ENCODE results near the gene TBC1D8B. TPM values are rescaled to one million over a fixed set of nuclear protein-coding genes. Genes with fewer than 3 reads are reported as not detected.
"Not testable (repeated sequence)": the region's sequence is repeated elsewhere in the genome, so short reads cannot be mapped to it uniquely, and the experiment has no call there.

The TBC1D8B gene
- total RNA-seq, result 7.1 TPM

GRCh38 chrX:106802388-106803275, at the start of gene TBC1D8B:
TSS of gene TBC1D8B (plus strand) at chrX:106802673. CDS start at chrX:106802854, 181 bp downstream.
- peak; percentile 22 to 87 for DNase-seq (ENCODE audit: low spot score in 2 of 2)

GRCh38 chrX:106769288-106769687, 33.2 kb upstream of the TBC1D8B start:
- H3K27ac ChIP-seq; H3K36me3 ChIP-seq; H3K4me1 ChIP-seq; intact Hi-C loops (cut with DNase I); H3K27me3 ChIP-seq; H3K4me3 ChIP-seq; H3K9me3 ChIP-seq; DNase-seq (ENCODE audit: low spot score in 2 of 2): not testable (repeated sequence)

More at GRCh38 chrX:106802388-106803275, at the start of gene TBC1D8B:
- Histone ChIP-seq H3K27me3 (no peaks in the 10 kb centered on the region), H3K4me3 (peak within 1 kb of the TSS; percentile 62 to 69), H3K4me1 (no peaks in the 10 kb centered on the region), H3K36me3 (no peaks in the 10 kb centered on the region), H3K27ac (peak within 1 kb of the TSS in 1 of 2 donors; percentile 11), H3K9me3 (no peaks in the 10 kb centered on the region)
- TF ChIP-seq CTCF (IDR thresholded peaks at IDR 0.05), result no peak
- intact Hi-C loops (cut with DNase I), result loop anchor here (2.0 to 10.0 kb wide), 2 partner anchors 188 to 1288 kb away; partner anchors contain the start of genes ATG4A, PSMD10 and RADX

GRCh38 chrX:106774981-106775380, 27.5 kb upstream of the TBC1D8B start:
- Histone ChIP-seq H3K9me3 (no peaks in the 10 kb centered on the region), H3K27ac (no peak overlapping the region), H3K4me1 (no peaks in the 10 kb centered on the region), H3K36me3 (no peaks in the 10 kb centered on the region), H3K4me3 (no peak overlapping the region), H3K27me3 (no peaks in the 10 kb centered on the region)
- DNase-seq (ENCODE audit: low spot score in 2 of 2), result no peak
- intact Hi-C loops (cut with DNase I), result no loop called here
- TF ChIP-seq CTCF (IDR thresholded peaks at IDR 0.05), result no peak

GRCh38 chrX:106780264-106780663, 22.2 kb upstream of the TBC1D8B start:
- Histone ChIP-seq H3K4me3 (no peak overlapping the region), H3K36me3 (no peaks in the 10 kb centered on the region), H3K27ac (no peak overlapping the region), H3K9me3 (no peaks in the 10 kb centered on the region), H3K27me3 (no peaks in the 10 kb centered on the region), H3K4me1 (no peaks in the 10 kb centered on the region)
- no peak for DNase-seq (ENCODE audit: low spot score in 2 of 2)
- no peak for TF ChIP-seq CTCF (IDR thresholded peaks at IDR 0.05)
- intact Hi-C loops (cut with DNase I), result no loop called here

GRCh38 chrX:106780664-106781377, 21.7 kb upstream of the TBC1D8B start:
- Histone ChIP-seq H3K4me1 (no peaks in the 10 kb centered on the region), H3K9me3 (no peaks in the 10 kb centered on the region), H3K27me3 (no peaks in the 10 kb centered on the region), H3K36me3 (no peaks in the 10 kb centered on the region), H3K4me3 (no peak overlapping the region), H3K27ac (no peak overlapping the region)
- intact Hi-C loops (cut with DNase I), result no loop called here
- DNase-seq (ENCODE audit: low spot score in 2 of 2), result no peak
- TF ChIP-seq CTCF (IDR thresholded peaks at IDR 0.05), result no peak

- Histone ChIP-seq H3K27me3 (no peaks in the 10 kb centered on the region), H3K27ac (no peak overlapping the region), H3K4me1 (no peaks in the 10 kb centered on the region), H3K9me3 (no peaks in the 10 kb centered on the region), H3K36me3 (no peaks in the 10 kb centered on the region), H3K4me3 (no peak overlapping the region)
- intact Hi-C loops (cut with DNase I), result no loop called here
- DNase-seq (ENCODE audit: low spot score in 2 of 2), result no peak
- TF ChIP-seq CTCF (IDR thresholded peaks at IDR 0.05), result no peak
Observed at GRCh38 chrX:106783716-106784115, 18.8 kb upstream of the TBC1D8B start.
